ENCODE measurements around the gene NSD1. TPM values are rescaled to one million over a fixed set of nuclear protein-coding genes. Genes with fewer than 3 reads are reported as not detected.

Gene NSD1
- total and polyA plus RNA-seq, 2 of the 4 experiments (the other 2 are of a cell fraction): 7.7 to 31.0 TPM

DNA sequence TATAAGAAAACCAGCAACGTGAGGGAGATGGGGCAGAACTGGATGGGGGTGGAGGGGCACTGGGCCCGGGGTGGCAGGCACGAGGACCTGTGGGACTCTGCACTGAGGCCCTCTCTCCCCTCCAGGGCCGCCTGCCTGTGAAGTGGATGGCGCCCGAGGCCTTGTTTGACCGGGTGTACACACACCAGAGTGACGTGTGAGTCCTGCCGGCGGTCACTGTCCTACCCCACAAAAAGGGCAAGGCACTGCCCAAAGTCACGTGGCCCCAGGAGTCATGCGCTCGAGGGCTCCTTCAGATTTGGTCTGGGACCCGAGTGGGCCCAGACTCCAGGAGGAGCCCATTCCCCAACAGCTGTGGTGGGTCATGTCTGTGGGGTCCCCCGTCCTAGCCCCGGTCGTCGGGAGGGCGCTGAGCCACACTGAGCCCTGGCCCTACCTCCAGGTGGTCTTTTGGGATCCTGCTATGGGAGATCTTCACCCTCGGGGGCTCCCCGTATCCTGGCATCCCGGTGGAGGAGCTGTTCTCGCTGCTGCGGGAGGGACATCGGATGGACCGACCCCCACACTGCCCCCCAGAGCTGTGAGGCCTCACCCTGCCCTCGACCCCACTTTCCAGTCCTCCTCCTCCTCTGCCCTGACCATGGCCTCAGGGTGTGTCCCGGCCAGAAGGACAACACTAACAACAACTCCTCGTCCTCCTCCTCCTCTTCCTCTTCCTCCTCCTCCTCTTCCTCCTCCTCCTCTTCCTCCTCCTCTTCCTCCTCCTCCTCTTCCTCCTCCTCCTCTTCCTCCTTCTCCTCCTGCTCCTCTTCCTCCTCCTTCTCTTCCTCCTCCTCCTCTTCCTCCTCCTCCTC is 37.2 kb upstream of the NSD1 start:
- in situ Hi-C loops (cut with MboI; ENCODE audit: low sequenced_read_pairs): no loop called here
- H2AFZ ChIP-seq (replicated peaks; ENCODE audit: low read length, poor library complexity): no peak overlapping the region
- no peaks in the 10 kb centered on the region for H3K27me3 ChIP-seq (ENCODE audit: control insufficient read depth, insufficient read depth, low read length)
- WGBS, 2 experiments (ENCODE audit: extremely low coverage in 2 of 2, insufficient read length in 1 of 2): 93% methylated on average over 6 of the region's 29 CpGs; no CpG with 5 or more reads in 1 of the 2 experiments
- H3K4me2 ChIP-seq (ENCODE audit: low read depth, low read length): no peak overlapping the region
- H2BK20ac ChIP-seq (ENCODE audit: low read depth, low read length): no peak overlapping the region
- H2AK9ac ChIP-seq (replicated peaks; ENCODE audit: low read depth, low read length, poor library complexity): peak overlapping the region; percentile 50
- peak overlapping the region; percentile 77 for H2AK5ac ChIP-seq (ENCODE audit: low read depth, low read length)
- no peak overlapping the region for H2BK15ac ChIP-seq (ENCODE audit: low read depth, low read length)
- H3K36me3 ChIP-seq (ENCODE audit: control insufficient read depth, insufficient read depth, low read length): peaks cover 8% of the 10 kb centered on the region; the same call in 1 of the 2 replicates
- no peak overlapping the region for H3K14ac ChIP-seq (replicated peaks; ENCODE audit: low read depth, low read length)
- intact Hi-C loops (cut with micrococcal nuclease): no loop called here
- H3K9ac ChIP-seq (ENCODE audit: low read depth, low read length): no peak overlapping the region
- H3K4me1 ChIP-seq (ENCODE audit: control insufficient read depth, insufficient read depth, low read length): peaks cover 38% of the 10 kb centered on the region
- no peaks in the 10 kb centered on the region for H4K20me1 ChIP-seq (ENCODE audit: insufficient read depth, low read length)
- H3K9me3 ChIP-seq (ENCODE audit: control insufficient read depth, insufficient read depth, low read length): no peaks in the 10 kb centered on the region
- no peak overlapping the region for H3K27ac ChIP-seq (ENCODE audit: insufficient read depth, low read length)
- no peak overlapping the region for H3K4ac ChIP-seq (ENCODE audit: low read depth, low read length)
- H3K9me1 ChIP-seq (ENCODE audit: insufficient read depth, low read length): 0 out of 2 replicates have a peak, but pooled peaks cover 6% of the 10 kb centered on the region
- H2BK5ac ChIP-seq (ENCODE audit: low read depth, low read length, poor library complexity, severe bottlenecking): no peak overlapping the region
- H4K8ac ChIP-seq (ENCODE audit: low read depth in 2 of 2, low read length in 2 of 2): no peak overlapping the region
- no peak overlapping the region; the same call in 1 of the 2 replicates for H3K18ac ChIP-seq (ENCODE audit: low read depth, low read length)
- H2BK120ac ChIP-seq (ENCODE audit: low read depth, low read length): no peak overlapping the region
- H3K79me1 ChIP-seq (ENCODE audit: low read depth in 1 of 2, low read length in 2 of 2): no peaks in the 10 kb centered on the region
- dilution Hi-C loops (cut with HindIII; ENCODE audit: low sequenced_read_pairs, unreplicated experiment): no loop called here
- ATAC-seq (ENCODE audit: low read depth) (no peak), DNase-seq (no peak)
- H3K4me3 ChIP-seq (ENCODE audit: insufficient read depth, low read depth, low read length): no peak overlapping the region
- no peak overlapping the region for H3K23ac ChIP-seq (ENCODE audit: low read depth, low read length)
- no peak overlapping the region; the same call in 1 of the 2 replicates for H4K5ac ChIP-seq (ENCODE audit: low read depth, low read length)
- POLR2A ChIA-PET (ENCODE audit: unreplicated experiment): no interaction called here
- CTCF ChIA-PET: no interaction called here
- no peak overlapping the region for H4K91ac ChIP-seq (ENCODE audit: insufficient read depth, low read depth, low read length)
- no peak overlapping the region for H3K56ac ChIP-seq (ENCODE audit: extremely low read depth, insufficient read depth, low read length)
- BruUV-seq (replicated peaks): no TSS peak
- TF ChIP-seq MAZ (IDR thresholded peaks at IDR 0.05; ENCODE audit: borderline replicate concordance, low read depth, low read length) (no peak), MAFK (IDR thresholded peaks at IDR 0.05; ENCODE audit: low read depth, low read length) (no peak), BHLHE40 (IDR thresholded peaks at IDR 0.05; ENCODE audit: low read depth, low read length) (no peak), CEBPB (IDR thresholded peaks at IDR 0.05; ENCODE audit: low read depth, low read length) (no peak), SMC3 (IDR thresholded peaks at IDR 0.05; ENCODE audit: low read depth, low read length) (no peak), POLR2A (IDR thresholded peaks at IDR 0.05; ENCODE audit: low read depth, low read length) (no peak), RAD21 (IDR thresholded peaks at IDR 0.05; ENCODE audit: low read length) (no peak), MXI1 (IDR thresholded peaks at IDR 0.05; ENCODE audit: borderline replicate concordance, low read depth, low read length) (no peak), RCOR1 (IDR thresholded peaks at IDR 0.05; ENCODE audit: insufficient replicate concordance, low read length) (no peak), NFE2L2 (IDR thresholded peaks at IDR 0.05; ENCODE audit: low read depth, low read length) (no peak), RFX5 (IDR thresholded peaks at IDR 0.05; ENCODE audit: low read depth, low read length) (no peak), FOS (IDR thresholded peaks at IDR 0.05; ENCODE audit: low read depth, low read length) (no peak)
- TF ChIP-seq, protein P1, sequence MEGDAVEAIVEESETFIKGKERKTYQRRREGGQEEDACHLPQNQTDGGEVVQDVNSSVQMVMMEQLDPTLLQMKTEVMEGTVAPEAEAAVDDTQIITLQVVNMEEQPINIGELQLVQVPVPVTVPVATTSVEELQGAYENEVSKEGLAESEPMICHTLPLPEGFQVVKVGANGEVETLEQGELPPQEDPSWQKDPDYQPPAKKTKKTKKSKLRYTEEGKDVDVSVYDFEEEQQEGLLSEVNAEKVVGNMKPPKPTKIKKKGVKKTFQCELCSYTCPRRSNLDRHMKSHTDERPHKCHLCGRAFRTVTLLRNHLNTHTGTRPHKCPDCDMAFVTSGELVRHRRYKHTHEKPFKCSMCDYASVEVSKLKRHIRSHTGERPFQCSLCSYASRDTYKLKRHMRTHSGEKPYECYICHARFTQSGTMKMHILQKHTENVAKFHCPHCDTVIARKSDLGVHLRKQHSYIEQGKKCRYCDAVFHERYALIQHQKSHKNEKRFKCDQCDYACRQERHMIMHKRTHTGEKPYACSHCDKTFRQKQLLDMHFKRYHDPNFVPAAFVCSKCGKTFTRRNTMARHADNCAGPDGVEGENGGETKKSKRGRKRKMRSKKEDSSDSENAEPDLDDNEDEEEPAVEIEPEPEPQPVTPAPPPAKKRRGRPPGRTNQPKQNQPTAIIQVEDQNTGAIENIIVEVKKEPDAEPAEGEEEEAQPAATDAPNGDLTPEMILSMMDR (conservative IDR thresholded peaks at IDR 0.05; ENCODE audit: low read depth, low read length): no peak
- TF ChIP-seq, protein P2, sequence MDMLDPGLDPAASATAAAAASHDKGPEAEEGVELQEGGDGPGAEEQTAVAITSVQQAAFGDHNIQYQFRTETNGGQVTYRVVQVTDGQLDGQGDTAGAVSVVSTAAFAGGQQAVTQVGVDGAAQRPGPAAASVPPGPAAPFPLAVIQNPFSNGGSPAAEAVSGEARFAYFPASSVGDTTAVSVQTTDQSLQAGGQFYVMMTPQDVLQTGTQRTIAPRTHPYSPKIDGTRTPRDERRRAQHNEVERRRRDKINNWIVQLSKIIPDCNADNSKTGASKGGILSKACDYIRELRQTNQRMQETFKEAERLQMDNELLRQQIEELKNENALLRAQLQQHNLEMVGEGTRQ (IDR thresholded peaks at IDR 0.05; ENCODE audit: low read depth, low read length): no peak
- TF ChIP-seq, protein P3, sequence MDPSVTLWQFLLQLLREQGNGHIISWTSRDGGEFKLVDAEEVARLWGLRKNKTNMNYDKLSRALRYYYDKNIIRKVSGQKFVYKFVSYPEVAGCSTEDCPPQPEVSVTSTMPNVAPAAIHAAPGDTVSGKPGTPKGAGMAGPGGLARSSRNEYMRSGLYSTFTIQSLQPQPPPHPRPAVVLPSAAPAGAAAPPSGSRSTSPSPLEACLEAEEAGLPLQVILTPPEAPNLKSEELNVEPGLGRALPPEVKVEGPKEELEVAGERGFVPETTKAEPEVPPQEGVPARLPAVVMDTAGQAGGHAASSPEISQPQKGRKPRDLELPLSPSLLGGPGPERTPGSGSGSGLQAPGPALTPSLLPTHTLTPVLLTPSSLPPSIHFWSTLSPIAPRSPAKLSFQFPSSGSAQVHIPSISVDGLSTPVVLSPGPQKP (IDR thresholded peaks at IDR 0.05; ENCODE audit: borderline replicate concordance, low read depth, low read length): no peak

Data from IMR-90 (cell line).